Neural crest cell (in vitro differentiated cells): ENCODE results near the gene SH3RF3. TPM values are rescaled to one million over a fixed set of nuclear protein-coding genes. Genes with fewer than 3 reads are reported as not detected.

Experiments used
- DNase-seq: peaks from one replicate; pipeline ENCODE4 v3.0.0; 2021; ENCODE audit warnings: low read depth, mixed read lengths, low spot score
- H3K27ac Mint-ChIP-seq: one replicate; pipeline ENCODE4 v1.8.0; 2021; ENCODE audit warnings: mild to moderate bottlenecking, mixed read lengths; ENCODE audit not compliant: unreplicated experiment
- H3K27me3 Mint-ChIP-seq: 2 replicates; pipeline ENCODE4 v1.8.0; 2021; ENCODE audit warnings: low read depth, mild to moderate bottlenecking, mixed read lengths
- H3K36me3 Mint-ChIP-seq: 2 replicates; pipeline ENCODE4 v1.8.0; 2021; ENCODE audit warnings: low read depth, mild to moderate bottlenecking, mixed read lengths
- H3K4me1 Mint-ChIP-seq: 2 replicates; pipeline ENCODE4 v1.8.0; 2021; ENCODE audit warnings: mixed read lengths
- H3K4me3 Mint-ChIP-seq: one replicate; pipeline ENCODE4 v1.8.0; 2021; ENCODE audit warnings: mild to moderate bottlenecking, mixed read lengths
- H3K9me3 Mint-ChIP-seq: 2 replicates; pipeline ENCODE4 v1.8.0; 2021; ENCODE audit warnings: mixed read lengths
- CTCF ChIP-seq: fragments of 200-600 bp; sonication (generic); conservative IDR thresholded peaks from 2 replicates; pipeline ENCODE4 v1.5.0; 2021; ENCODE audit warnings: antibody characterized with exemption, mild to moderate bottlenecking
- total RNA-seq: library from RNA; stranded (reverse); gene quantifications from 2 replicates; pipeline ENCODE4 v1.2.1, GENCODE V29; 2021

SH3RF3 gene
- total RNA-seq, 1 donor from 2014 or later, result 0.70 TPM

GRCh38 chr2:109320195-109320922 is 191.4 kb downstream of the SH3RF3 start:
- Mint-ChIP-seq H3K27me3 (no peaks in the 10 kb centered on the region), H3K27ac (no peak overlapping the region), H3K4me1 (peaks cover 24% of the 10 kb centered on the region), H3K36me3 (no peaks in the 10 kb centered on the region), H3K4me3 (no peak overlapping the region), H3K9me3 (peaks cover 8% of the 10 kb centered on the region)
- TF ChIP-seq CTCF, result no peak
- DNase-seq, result no peak

- no peak for DNase-seq
- Mint-ChIP-seq H3K4me3 (no peak overlapping the region), H3K27me3 (no peaks in the 10 kb centered on the region), H3K27ac (no peak overlapping the region), H3K4me1 (peaks cover 24% of the 10 kb centered on the region), H3K9me3 (peaks cover 8% of the 10 kb centered on the region), H3K36me3 (no peaks in the 10 kb centered on the region)
- no peak for TF ChIP-seq CTCF
Measured at GRCh38 chr2:109321570-109321969, 192.6 kb downstream of the SH3RF3 start.

- H3K27me3 Mint-ChIP-seq, result no peaks in the 10 kb centered on the region
- TF ChIP-seq CTCF, result no peak
- no peaks in the 10 kb centered on the region for H3K36me3 Mint-ChIP-seq
- H3K27ac Mint-ChIP-seq, result no peak overlapping the region
- H3K4me1 Mint-ChIP-seq, result peaks cover 24% of the 10 kb centered on the region
- H3K4me3 Mint-ChIP-seq, result no peak overlapping the region
- peaks cover 8% of the 10 kb centered on the region for H3K9me3 Mint-ChIP-seq
- no peak for DNase-seq
Measured at GRCh38 chr2:109322111-109322510, 193.1 kb downstream of the SH3RF3 start.

- DNase-seq, result no peak
Measured at GRCh38 chr2:109322641-109323040, 193.6 kb downstream of the SH3RF3 start.

GRCh38 chr2:109324861-109325260 is 195.9 kb downstream of the SH3RF3 start:
- H3K9me3 Mint-ChIP-seq, result peaks cover 12% of the 10 kb centered on the region
- no peaks in the 10 kb centered on the region for H3K4me1 Mint-ChIP-seq
- no peaks in the 10 kb centered on the region for H3K27me3 Mint-ChIP-seq
- no peak for TF ChIP-seq CTCF
- DNase-seq, result no peak
- H3K27ac Mint-ChIP-seq, result no peak overlapping the region
- H3K4me3 Mint-ChIP-seq, result no peak overlapping the region
- peaks cover 3% of the 10 kb centered on the region for H3K36me3 Mint-ChIP-seq

More at GRCh38 chr2:109322641-109323040, 193.6 kb downstream of the SH3RF3 start:
- no peak for TF ChIP-seq CTCF
- H3K4me1 Mint-ChIP-seq, result peaks cover 21% of the 10 kb centered on the region
- H3K27ac Mint-ChIP-seq, result no peak overlapping the region
- H3K4me3 Mint-ChIP-seq, result no peak overlapping the region
- H3K9me3 Mint-ChIP-seq, result peaks cover 8% of the 10 kb centered on the region
- H3K27me3 Mint-ChIP-seq, result no peaks in the 10 kb centered on the region
- no peaks in the 10 kb centered on the region for H3K36me3 Mint-ChIP-seq
